HG03045 (cell line): ENCODE data around the gene FRRS1L.
"Not testable (repeated sequence)": the region's sequence is repeated elsewhere in the genome, so short reads cannot be mapped to it uniquely, and the experiment has no call there.

Experiments used
- ATAC-seq: cut with Tn5 transposase; IDR thresholded peaks from one replicate; pipeline ENCODE4 v1.9.1; 2021; ENCODE audit warnings: mild to moderate bottlenecking, moderate library complexity; ENCODE audit not compliant: unreplicated experiment

Gene FRRS1L

GRCh38 chr9:109133533-109133932 lies 33.5 kb downstream of the FRRS1L start:
- no peak for ATAC-seq

GRCh38 chr9:109132567-109133021 lies 34.5 kb downstream of the FRRS1L start:
- no peak for ATAC-seq

GRCh38 chr9:109129470-109130197 lies 37.4 kb downstream of the FRRS1L start:
- ATAC-seq = no peak

- not testable (repeated sequence) for ATAC-seq
Measured at GRCh38 chr9:109126671-109127070, 40.4 kb downstream of the FRRS1L start.

GRCh38 chr9:109124121-109124520 lies 42.9 kb downstream of the FRRS1L start:
- no peak for ATAC-seq

GRCh38 chr9:109122726-109123621 lies 44.1 kb downstream of the FRRS1L start:
- ATAC-seq = peak; percentile 27

GRCh38 chr9:109121232-109121796 lies 45.7 kb downstream of the FRRS1L start:
- no peak for ATAC-seq

- ATAC-seq = no peak
Measured at GRCh38 chr9:109120204-109120789, 46.8 kb downstream of the FRRS1L start.

GRCh38 chr9:109119439-109120203 lies 47.4 kb downstream of the FRRS1L start, which contains the start of gene TMEM245:
TMEM245 (minus strand) TSS chr9:109119947; CDS start chr9:109119913, 34 bp downstream.
- peak; percentile 93 for ATAC-seq

- no peak for ATAC-seq
Measured at GRCh38 chr9:109118808-109119438, 48.1 kb downstream of the FRRS1L start.

- ATAC-seq = no peak
Measured at GRCh38 chr9:109117856-109118807, 48.9 kb downstream of the FRRS1L start.

GRCh38 chr9:109115931-109116526 lies 51.0 kb downstream of the FRRS1L start:
- no peak for ATAC-seq

GRCh38 chr9:109114670-109115069 lies 52.4 kb downstream of the FRRS1L start:
- no peak for ATAC-seq

GRCh38 chr9:109113892-109114609 lies 53.0 kb downstream of the FRRS1L start:
- no peak for ATAC-seq

- ATAC-seq = no peak
Measured at GRCh38 chr9:109113254-109113653, 53.8 kb downstream of the FRRS1L start.

GRCh38 chr9:109110329-109111021 lies 56.6 kb downstream of the FRRS1L start:
- peak; percentile 68 for ATAC-seq

- ATAC-seq = no peak
Measured at GRCh38 chr9:109109967-109110328, 57.1 kb downstream of the FRRS1L start.
